ENCODE data around the gene BPTF.
"Not testable (repeated sequence)": the region's sequence is repeated elsewhere in the genome, so short reads cannot be mapped to it uniquely, and the experiment has no call there.

The BPTF gene

DNA sequence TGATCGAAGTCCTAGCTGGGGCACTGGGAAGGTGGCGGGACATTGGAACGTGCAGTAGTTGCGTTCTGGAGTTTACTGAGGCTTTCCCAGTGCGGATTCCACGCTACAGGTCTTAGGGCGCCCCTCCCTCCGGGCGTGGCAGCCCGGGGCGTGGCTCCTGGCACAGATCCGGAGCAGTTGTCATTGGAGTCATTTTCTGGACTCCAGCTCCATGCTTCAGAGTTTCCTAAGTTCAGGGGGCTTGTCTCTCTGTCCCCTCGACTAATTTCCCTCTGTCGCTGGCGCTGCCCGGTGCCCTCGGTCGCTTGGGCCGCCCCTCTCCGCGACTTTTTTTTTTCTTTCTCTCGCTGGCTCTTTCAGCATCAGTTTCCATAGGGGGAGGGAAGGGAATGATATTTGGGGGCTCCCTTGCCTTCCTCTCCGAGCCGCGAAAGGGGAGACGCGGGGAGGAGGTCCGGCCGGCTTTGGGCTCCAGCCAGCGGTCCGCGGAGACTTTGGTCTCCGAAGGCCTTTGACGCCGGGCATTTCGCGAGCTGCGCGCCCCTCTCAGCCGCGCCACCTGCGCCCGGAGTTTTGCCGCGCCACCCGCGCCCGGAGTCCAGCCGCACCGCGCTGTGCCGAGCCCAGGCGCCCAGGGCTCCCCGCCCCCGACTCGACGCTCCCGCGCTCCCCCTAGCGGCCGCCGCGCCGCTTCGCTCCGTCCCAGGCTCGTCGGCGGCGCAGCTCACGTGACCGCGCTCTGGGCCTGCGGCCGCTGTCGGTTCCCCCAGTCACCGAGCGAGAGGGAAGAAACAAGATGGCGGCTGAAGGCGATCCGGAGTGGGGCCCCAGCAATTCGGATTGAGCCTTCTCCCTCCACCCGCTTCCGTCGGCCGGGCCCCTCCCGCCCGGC is at the start of gene BPTF:
BPTF (plus strand) TSS at position 769 of the 892 bp plus-strand sequence. CDS start 222 bp downstream, outside the sequence.
- peak; percentile 97 for DNase-seq

- DNase-seq, result peak; percentile 76
Observed at GRCh38 chr17:67779098-67779672, 46.1 kb upstream of the BPTF start.

DNA sequence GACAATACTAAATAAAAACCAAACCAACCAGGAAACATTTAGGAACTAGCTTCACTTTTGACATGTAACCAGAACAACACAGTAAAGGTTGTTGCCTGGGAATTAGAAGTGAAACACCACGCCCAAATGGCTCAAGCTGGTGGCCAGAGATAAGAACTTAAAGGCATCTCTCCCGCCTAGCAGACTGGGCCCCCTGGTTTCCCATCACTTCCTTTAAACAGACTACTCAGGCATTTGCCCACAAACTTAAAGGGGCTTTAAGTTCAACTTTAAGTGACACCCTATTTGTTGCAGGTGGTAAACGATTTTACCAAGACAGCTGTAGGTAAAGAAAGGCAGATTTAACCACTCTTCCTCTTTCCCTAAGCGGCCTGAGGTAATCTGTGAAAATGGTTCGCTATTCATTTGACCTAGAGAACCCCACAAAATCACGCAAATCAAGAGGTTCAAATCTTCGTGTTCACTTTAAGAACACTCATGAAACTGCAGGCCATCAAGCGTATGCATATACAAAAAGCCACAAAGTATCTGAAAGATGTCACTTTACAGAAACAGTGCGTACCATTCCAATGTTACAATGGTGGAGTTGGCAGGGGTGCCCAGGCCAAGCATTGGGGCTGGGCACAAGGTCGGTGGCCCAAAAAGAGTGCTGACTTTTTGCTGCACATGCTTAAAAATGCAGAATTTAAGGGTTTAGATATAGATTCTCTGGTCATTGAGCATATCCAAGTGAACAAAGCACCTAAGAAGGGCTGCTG is 40.8 kb upstream of the BPTF start:
- peak; percentile 99 for DNase-seq

- DNase-seq, result peak; percentile 39
Observed at GRCh38 chr17:67785122-67785477, 40.2 kb upstream of the BPTF start.

DNA sequence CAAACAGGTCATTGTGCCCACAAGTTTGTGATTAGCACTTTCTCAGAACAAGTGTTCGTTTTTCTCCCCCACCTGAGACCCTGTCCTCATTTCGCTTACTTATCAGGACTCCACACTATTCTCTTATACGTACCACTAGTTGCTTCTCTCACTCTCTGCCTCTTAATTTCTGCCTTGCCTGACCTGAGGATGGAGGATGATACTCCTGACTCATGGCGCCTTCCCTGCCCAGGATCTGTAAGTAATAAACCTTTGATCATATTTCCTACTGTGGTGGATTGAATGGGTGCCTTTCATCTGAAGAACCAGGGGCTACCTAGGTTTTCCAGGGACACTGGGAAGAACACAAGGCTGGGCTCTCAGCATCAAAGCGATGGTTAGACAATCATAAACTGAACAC is 39.8 kb upstream of the BPTF start:
- no peak for DNase-seq

- DNase-seq, result peak; percentile 98
Observed at GRCh38 chr17:67800495-67800928, 24.8 kb upstream of the BPTF start.

DNA sequence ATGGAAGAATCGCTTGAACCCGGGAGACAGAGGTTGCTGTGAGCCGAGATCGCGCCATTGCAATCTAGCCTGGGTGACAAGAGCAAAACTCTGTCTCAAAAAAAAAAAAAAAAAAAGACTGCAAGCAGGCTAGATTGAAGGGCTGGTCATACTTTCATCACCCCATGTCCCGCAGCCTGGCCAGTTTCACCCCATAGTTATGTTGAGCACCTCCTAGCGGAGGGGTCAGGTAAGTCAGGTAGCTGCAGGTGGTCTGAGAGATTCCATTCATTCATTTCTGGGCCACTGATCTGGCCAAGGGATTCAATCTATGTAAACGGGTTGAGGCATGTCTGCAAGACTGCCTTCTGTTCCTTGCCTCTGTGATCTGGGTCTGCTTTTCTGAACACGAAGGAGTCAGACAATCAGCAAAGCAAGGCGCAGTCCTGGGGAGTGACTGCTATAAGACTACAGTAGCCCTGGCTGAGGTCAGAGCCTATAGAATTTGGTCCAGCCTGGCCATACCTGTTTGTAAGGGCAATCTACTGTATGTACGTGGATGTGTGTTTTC is 23.6 kb upstream of the BPTF start:
- no peak for DNase-seq

GRCh38 chr17:67810464-67810863 is 14.8 kb upstream of the BPTF start:
- DNase-seq, result no peak

GRCh38 chr17:67812380-67812779 is 12.9 kb upstream of the BPTF start:
- DNase-seq, result not testable (repeated sequence)

DNA sequence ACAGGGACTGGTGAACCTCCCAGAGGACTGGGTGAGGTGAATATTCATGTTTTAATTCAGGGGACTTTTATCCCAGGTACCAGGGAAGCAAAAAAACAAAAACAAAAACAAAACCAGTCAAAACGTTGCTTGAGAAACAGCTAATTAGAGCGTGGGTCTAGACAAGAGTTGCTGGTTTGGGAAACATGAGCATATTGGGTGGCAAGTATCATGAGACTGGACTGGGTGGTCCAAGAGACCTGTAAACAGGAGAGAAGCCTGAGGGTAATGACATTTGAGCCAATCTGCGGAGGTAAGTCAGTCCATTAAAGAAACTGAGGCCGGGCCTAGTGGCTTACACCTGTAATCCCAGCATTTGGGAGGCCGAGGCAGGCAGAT is 11.5 kb upstream of the BPTF start:
- no peak for DNase-seq

DNA sequence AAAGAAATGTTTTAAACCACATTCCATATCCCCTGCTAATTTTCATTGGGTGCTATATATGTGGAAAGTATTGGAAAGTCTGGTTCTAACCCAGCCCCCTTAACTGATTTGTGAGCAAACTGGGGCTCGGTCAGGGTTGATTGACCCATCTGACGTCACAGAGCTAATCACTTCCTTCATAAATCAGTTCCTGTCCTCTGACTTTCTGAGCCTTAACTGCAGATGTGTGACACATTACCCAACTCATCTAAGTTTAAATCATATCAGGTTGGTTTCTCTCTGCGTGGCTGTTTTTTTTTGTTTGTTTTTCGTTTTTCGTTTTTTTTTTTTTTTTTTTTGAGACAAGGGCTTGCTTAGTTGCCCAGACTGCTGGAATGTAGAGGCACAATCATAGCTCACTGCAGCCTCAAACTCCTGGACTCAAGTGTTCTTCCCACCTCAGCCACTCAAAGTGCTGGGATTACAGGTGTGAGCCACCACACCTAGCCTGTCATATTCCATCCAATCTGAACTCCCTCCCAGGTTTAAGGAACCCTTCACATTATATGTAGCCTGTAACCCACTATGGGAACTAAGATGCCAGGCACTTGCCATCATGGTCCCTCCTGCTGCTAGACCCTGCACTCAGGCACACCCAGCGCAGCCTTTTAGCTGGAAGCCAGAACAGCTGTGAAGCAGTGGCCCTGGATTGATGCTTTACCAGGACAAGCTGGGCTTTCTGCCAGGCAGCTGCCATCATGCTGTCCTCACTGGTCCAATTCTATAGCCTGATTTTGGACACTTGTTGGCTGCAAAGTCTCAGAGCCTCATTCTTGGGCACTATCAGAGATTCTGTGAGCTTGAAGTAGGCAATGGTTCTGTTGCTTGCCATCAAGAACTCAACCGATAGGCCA is 6.9 kb upstream of the BPTF start:
- DNase-seq, result no peak

GRCh38 chr17:67819722-67820121 is 5.6 kb upstream of the BPTF start:
- DNase-seq, result no peak

GRCh38 chr17:67821871-67822367 is 3.4 kb upstream of the BPTF start:
- no peak for DNase-seq

DNA sequence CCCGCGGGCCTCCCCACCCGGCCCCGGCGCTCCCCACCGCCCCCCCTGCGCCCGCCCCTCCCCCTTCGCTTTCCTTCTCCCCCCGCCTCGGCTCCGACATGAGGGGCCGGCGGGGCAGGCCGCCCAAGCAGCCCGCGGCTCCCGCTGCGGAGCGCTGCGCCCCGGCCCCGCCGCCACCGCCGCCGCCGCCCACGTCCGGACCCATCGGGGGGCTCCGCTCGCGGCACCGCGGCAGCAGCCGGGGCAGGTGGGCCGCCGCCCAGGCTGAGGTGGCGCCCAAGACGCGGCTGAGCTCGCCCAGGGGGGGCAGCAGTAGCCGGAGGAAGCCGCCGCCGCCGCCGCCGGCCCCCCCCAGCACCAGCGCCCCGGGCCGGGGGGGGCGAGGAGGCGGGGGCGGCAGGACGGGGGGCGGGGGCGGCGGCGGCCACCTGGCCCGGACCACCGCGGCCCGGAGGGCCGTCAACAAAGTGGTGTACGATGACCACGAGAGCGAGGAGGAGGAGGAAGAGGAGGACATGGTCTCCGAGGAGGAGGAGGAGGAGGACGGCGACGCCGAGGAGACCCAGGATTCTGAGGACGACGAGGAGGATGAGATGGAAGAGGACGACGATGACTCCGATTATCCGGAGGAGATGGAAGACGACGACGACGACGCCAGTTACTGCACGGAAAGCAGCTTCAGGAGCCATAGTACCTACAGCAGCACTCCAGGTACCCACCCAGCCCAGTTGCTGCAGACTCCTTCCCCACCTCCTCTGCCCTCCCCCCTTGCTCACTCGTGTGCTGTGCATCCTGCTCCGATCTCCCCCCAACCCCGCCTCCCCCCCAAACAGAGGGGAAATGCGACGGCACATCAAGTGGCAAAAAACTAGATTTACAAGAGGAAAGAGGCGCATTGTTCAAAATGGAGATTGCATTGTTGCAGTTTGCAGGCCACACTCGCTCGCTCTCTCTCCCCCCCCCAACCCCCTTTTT is 611 bp downstream of the BPTF start:
- DNase-seq, result peak; percentile 71

DNA sequence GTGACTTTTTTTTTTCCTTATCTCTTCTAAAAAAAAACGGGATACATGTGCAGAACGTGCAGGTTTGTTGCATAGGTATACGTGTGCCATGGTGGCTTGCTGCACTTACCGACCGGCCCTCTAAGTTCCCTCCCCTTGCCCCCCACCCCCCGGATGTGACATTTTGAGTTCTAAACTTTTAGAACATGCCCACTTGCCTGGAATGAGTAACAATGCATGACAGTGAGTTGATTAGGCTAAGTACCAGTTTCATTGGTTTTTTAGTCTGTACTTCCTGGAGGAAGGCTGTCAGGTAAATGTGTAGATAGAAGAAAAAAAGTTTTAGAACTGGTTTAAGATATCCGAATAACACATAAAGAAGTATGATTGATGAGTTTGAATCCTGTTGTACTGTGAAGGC is 4.0 kb downstream of the BPTF start:
- peak; percentile 45 for DNase-seq

GRCh38 chr17:67830440-67830839 is 5.1 kb downstream of the BPTF start:
- DNase-seq, result no peak

DNA sequence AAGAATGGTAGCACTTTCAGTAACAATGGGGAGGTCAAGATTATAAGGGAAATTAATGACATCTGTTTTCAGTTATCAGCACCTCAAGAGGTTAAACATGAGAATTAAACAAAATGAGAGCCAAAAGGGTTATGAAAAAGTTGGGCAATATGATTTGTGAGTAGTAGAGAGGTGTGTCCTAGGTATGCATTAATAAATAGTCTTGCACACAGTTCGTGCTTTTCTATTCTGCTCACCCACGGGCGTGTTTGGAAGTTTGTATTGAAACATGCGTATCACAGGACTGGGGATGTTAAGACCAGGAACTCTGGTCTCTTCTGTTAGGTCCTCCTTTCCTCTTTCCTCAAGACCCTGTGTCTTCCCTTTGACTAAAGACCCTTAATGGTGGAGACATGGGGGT is 6.0 kb downstream of the BPTF start:
- no peak for DNase-seq

GRCh38 chr17:67833134-67833533 is 7.8 kb downstream of the BPTF start:
- no peak for DNase-seq

GRCh38 chr17:67833946-67834631 is 8.8 kb downstream of the BPTF start:
- DNase-seq, result no peak

DNA sequence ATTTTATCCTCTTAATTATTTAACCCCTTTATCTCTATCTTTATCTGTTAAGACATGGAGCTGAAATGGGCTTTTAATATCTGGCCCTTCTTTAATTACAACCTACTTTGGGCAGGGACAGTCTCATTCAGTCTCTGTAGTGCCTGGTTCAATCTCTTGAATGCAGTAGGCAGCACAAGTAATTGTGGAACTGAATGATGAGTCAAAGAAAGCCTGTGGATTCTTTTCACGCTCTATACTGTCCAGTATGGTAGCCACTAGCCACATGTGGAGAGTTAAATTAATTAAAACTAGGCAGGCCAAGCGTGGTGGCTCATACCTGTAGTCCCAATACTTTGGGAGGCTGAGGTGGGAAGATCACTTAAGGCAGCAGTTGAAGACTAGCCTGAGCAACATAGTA is 9.3 kb downstream of the BPTF start:
- DNase-seq, result no peak

Measured in hematopoietic multipotent progenitor cell treated with erythropoietin and hydrocortisone succinate and interleukin-3 and kit ligand, for 4 days (in vitro differentiated cells).